Panc1 (cell line): ENCODE results near the gene PERCC1.

Experiments
- CTCF ChIP-seq: fragments of 450-650 bp; IDR thresholded peaks from 2 replicates; pipeline ENCODE4 v1.5.1; 2017; ENCODE audit warnings: mild to moderate bottlenecking
- POLR2AphosphoS5 ChIP-seq: IDR thresholded peaks from 2 replicates; pipeline ENCODE4 v1.6.1; 2012; ENCODE audit warnings: mild to moderate bottlenecking, low read depth, low read length, moderate library complexity
- REST ChIP-seq, 2 experiments: IDR thresholded peaks; 2 replicates each; pipeline ENCODE4 v1.6.1; 2011 to 2012; ENCODE audit warnings: low read depth in 2 of 2, control low read depth in 1 of 2, low read length in 1 of 2, mild to moderate bottlenecking in 1 of 2, moderate library complexity in 1 of 2; ENCODE audit not compliant: insufficient read depth in 1 of 2
- SIN3A ChIP-seq: IDR thresholded peaks from 2 replicates; pipeline ENCODE4 v1.6.1; 2012; ENCODE audit warnings: low read depth, mild to moderate bottlenecking, low read length, moderate library complexity, borderline replicate concordance; ENCODE audit not compliant: insufficient read depth
- TCF7L2 ChIP-seq: IDR thresholded peaks from 2 replicates; pipeline ENCODE4 v1.6.1; 2011; ENCODE audit warnings: mild to moderate bottlenecking, low read depth, low read length, inconsistent platforms

DNA sequence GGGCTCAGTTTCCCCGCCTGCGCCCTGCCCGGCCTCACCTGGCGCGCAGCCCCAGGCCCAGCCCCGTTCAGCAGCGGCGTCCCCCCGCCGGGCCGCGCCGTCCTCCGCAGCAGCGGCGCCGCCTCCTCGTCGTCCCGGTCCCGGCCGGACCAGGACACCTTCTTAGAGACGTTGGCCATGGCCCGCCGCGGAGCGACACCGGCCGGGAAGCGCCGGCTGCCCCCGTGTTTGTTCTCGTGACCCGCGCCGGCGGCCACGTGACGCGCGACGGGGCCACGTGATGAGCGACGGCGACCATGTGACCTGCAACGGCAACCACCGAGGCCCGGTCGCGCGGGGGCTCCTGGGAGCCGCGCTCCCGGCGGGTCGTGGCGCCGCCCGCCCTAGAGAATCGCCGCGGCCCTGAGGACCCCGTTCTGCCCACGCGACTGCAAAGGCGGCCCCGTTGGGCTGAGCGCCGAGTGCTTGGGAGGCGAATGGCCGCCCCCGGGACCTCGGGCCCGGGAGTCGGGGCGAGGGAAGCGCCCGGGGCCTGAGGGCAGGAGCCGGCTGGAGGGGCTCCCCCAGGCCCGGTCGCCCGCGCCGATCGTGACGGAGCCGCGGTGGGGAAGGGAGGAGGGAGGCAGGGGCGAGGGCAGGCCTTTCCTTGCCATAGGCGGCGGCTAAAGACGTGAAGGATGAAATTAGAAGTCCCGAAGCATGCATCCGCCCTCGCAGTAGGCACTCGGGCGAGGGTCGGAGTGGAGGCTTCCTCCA is 44.1 kb downstream of the PERCC1 start, which contains the start of gene CLCN7:
- TF ChIP-seq CTCF (no peak), TCF7L2 (0 out of 2 replicates have a peak, but pooled peaks have one; percentile 29), POLR2AphosphoS5 (peak; percentile 60), REST (IDR thresholded peaks at IDR 0.05; ENCODE audit: insufficient read depth in 1 of 2, low read depth in 2 of 2, low read length in 1 of 2) (0 out of 4 replicates have a peak, but pooled peaks of 1 of the 2 experiments have one; percentile 23), SIN3A (peak; percentile 98; the same call in 1 of the 2 replicates)
